ENCODE measurements around the gene SWT1.
"Not testable (repeated sequence)": the region's sequence is repeated elsewhere in the genome, so short reads cannot be mapped to it uniquely, and the experiment has no call there.

The SWT1 gene

GRCh38 chr1:185245466-185245865 lies 88.5 kb downstream of the SWT1 start:
- DNase-seq (ENCODE audit: low read depth in 2 of 2), result no peak

DNA sequence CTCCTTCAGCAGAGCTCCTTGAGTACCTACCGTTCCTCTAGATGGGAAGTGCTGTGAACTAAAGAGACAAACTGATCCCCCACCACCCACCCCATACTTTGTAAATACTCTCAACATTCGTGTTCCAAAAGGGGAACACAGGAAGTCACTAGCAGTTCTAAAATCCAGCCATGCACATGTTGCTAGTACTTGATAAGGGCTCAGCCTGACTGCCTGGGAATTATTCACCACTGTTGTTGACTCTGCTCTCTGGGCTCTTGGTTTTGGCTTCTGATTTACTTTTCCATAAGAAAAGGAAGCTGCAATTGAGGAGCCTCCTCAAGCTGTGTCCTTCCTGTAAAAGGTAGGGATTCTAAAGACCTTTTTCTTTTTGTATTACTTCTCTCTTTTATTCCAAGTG lies 92.6 kb downstream of the SWT1 start:
- DNase-seq (ENCODE audit: low read depth in 2 of 2), result no peak

- no peak for DNase-seq (ENCODE audit: low read depth in 2 of 2)
Measured at GRCh38 chr1:185250063-185250462, 93.1 kb downstream of the SWT1 start.

DNA sequence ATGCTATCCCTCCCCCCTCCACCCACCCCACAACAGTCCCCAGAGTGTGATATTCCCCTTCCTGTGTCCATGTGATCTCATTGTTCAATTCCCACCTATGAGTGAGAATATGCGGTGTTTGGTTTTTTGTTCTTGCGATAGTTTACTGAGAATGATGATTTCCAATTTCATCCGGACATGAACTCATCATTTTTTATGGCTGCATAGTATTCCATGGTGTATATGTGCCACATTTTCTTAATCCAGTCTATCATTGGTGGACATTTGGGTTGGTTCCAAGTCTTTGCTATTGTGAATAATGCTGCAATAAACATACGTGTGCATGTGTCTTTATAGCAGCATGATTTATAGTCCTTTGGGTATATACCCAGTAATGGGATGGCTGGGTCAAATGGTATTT lies 95.0 kb downstream of the SWT1 start:
- DNase-seq (ENCODE audit: low read depth in 2 of 2), result not testable (repeated sequence)

DNA sequence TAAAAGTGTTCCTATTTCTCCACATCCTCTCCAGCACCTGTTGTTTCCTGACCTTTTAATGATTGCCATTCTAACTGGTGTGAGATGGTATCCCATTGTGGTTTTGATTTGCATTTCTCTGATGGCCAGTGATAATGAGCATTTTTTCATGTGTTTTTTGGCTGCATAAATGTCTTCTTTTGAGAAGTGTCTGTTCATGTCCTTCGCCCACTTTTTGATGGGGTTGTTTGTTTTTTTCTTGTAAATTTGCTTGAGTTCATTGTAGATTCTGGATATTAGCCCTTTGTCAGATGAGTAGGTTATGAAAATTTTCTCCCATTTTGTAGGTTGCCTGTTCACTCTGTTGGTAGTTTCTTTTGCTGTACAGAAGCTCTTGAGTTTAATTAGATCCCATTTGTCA lies 95.4 kb downstream of the SWT1 start:
- not testable (repeated sequence) for DNase-seq (ENCODE audit: low read depth in 2 of 2)

DNA sequence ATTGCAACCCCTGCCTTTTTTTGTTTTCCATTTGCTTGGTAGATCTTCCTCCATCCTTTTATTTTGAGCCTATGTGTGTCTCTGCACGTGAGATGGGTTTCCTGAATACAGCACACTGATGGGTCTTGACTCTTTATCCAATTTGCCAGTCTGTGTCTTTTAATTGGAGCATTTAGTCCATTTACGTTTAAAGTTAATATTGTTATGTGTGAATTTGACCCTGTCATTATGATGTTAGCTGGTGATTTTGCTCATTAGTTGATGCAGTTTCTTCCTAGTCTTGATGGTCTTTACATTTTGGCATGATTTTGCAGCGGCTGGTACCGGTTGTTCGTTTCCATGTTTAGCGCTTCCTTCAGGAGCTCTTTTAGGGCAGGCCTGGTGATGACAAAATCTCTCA lies 98.6 kb downstream of the SWT1 start:
- not testable (repeated sequence) for DNase-seq (ENCODE audit: low read depth in 2 of 2)

DNA sequence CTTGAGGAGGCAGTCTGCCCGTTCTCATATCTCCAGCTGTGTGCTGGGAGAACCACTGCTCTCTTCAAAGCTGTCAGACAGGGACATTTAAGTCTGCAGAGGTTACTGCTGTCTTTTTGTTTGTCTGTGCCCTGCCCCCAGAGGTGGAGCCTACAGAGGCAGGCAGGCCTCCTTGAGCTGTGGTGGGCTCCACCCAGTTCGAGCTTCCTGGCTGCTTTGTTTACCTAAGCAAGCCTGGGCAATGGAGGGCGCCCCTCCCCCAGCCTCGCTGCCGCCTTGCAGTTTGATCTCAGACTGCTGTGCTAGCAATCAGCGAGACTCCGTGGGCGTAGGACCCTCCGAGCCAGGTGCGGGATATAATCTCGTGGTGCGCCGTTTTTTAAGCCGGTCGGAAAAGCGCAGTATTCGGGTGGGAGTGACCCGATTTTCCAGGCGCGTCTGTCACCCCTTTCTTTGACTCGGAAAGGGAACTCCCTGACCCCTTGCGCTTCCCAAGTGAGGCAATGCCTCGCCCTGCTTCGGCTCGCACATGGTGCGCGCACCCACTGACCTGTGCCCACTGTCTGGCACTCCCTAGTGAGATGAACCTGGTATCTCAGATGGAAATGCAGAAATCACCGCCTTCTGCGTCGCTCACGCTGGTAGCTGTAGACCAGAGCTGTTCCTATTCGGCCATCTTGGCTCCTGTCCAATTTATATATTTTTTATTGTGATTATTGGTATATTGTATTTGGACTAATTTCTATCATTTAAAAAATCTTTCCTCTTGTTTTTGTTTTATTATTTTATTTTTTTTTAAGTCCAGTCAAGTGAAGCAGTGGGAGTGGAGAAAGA lies 100.4 kb downstream of the SWT1 start:
- not testable (repeated sequence) for DNase-seq (ENCODE audit: low read depth in 2 of 2)

- DNase-seq (ENCODE audit: low read depth in 2 of 2), result no peak
Measured at GRCh38 chr1:185257950-185258208, 100.9 kb downstream of the SWT1 start.

DNA sequence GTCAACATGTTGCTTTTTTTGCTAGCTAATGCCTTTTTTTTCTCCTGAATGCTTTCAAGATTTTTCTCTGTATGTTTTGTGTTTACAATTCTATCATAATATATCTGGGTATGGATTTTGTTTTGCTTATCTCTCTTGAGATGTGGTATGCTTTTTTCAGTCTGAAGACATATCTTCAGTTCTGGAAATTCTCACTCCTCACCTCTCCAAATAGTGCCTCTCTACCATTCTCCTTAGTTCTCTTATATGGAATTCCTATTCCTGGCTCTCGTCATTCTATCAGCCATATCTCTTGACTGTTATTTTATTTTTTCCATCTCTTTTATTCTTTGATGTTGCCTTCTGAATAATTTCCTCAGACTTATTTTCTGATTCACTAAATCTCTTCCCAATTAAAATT lies 101.7 kb downstream of the SWT1 start:
- DNase-seq (ENCODE audit: low read depth in 2 of 2), result no peak

DNA sequence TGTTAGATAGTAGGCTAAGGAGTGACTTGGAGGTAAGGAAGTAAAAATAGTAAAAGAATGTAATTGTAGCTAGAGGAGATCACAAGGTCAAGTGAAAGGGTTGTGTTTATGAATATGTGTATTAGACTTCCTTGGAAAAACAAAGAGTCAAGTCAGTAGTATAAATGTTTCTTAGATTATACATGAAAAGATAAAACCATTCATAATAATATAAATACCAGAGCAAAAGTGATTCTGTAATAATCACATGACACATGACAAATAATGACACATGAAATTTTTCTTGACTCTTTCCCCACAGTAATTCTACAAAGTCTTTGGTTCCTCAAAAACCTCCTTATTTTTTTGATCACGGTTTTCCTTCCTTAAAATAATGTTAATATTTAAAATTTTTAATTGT lies 103.6 kb downstream of the SWT1 start:
- no peak for DNase-seq (ENCODE audit: low read depth in 2 of 2)

DNA sequence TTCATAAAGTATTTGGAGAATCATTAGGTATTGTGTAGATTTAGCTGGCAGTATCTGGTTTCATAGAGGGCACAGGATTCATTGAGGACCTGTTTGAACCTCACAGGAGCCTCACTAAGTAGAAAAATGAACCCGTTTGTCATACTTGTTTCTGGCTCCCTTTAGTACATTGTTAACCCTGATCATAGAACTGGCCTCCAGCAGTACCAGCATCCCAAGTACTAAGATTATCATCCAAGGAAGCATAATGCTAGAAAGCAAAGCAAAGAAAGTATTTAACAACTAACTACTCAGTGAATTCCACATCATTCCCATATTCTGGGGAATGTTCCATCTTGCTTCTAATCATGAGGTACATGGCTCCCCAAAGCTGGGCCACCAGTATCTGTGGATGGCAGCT lies 105.2 kb downstream of the SWT1 start:
- DNase-seq (ENCODE audit: low read depth in 2 of 2), result no peak

DNA sequence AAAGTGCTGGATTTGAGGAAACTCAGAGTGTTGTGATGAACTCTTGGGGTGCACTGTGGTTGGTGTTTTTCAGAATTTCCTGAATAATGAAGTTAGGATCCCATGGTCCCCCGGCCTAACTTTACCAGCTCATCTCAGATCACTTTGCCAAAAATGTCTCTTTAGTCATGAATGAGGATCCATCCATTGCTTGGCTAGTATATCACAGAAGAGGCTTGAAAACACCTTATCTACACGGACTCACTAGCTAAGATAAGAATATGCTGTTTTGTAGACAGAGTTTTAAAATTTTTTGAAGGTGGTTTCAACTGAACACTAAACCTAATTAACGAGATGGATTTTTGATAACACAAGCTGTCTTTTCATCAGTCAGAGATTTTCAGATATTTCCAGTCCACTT lies 106.3 kb downstream of the SWT1 start:
- no peak for DNase-seq (ENCODE audit: low read depth in 2 of 2)

GRCh38 chr1:185263780-185264179 lies 106.8 kb downstream of the SWT1 start:
- DNase-seq (ENCODE audit: low read depth in 2 of 2), result no peak

- DNase-seq (ENCODE audit: low read depth in 2 of 2), result no peak
Measured at GRCh38 chr1:185265314-185265713, 108.3 kb downstream of the SWT1 start.

DNA sequence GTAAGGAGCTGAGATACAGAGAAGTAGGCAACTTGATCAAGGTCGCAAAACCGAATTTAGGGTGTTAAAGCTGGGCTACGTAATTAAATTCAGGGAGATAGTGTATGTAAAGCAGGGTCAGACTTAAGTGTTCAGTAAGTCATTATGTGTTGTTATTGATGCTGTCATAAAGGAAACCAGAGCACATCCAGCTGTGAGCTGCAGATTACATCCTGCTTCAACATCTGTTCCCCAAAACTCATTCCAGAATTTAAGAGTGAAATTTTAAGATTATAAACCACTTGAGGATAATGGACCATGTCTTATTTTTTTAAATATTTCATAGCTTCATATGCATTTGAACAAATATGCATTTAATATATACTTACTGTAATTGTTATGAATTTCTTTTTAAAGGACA lies 110.3 kb downstream of the SWT1 start:
- DNase-seq (ENCODE audit: low read depth in 2 of 2), result no peak

- no peak for DNase-seq (ENCODE audit: low read depth in 2 of 2)
Measured at GRCh38 chr1:185267701-185268100, 110.7 kb downstream of the SWT1 start.

DNA sequence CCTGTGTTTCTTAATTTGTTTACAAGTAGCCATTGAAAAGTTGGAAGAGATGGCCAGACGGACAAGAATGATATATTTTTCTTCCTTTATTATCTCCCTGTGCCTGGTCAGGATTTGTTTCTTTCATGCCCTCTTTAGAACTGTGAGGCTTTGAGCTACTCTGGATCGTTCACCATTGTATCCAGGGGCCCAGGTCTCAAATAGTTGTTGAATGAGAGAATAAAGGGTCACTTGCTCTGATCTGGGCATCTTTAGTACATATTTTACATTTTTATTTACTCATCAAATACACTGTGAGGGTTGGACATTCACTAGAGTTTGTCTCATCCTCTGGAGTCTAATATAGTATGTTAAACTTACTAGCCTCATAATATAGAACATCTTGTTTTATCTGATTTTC lies 111.4 kb downstream of the SWT1 start:
- no peak for DNase-seq (ENCODE audit: low read depth in 2 of 2)

DNA sequence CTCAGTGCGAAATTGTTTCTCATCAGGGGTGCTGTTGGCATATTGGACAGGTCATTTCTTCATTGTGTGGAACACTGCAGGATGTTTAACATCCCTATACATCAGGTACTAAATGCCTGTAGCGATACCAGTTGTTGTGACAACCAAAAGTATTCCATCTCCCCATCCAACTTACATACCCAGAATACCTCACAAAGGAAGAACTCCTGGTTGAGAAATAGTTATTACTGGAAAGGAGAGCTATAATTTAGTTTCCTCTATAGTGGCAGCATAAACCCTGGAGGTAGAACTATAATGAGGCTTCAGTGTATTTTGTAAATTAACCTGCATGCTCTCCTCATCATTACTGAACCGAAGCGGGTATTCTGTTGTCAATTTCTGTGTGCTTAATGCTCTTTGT lies 115.0 kb downstream of the SWT1 start:
- no peak for DNase-seq (ENCODE audit: low read depth in 2 of 2)

- no peak for DNase-seq (ENCODE audit: low read depth in 2 of 2)
Measured at GRCh38 chr1:185279571-185279970, 122.6 kb downstream of the SWT1 start.

DNA sequence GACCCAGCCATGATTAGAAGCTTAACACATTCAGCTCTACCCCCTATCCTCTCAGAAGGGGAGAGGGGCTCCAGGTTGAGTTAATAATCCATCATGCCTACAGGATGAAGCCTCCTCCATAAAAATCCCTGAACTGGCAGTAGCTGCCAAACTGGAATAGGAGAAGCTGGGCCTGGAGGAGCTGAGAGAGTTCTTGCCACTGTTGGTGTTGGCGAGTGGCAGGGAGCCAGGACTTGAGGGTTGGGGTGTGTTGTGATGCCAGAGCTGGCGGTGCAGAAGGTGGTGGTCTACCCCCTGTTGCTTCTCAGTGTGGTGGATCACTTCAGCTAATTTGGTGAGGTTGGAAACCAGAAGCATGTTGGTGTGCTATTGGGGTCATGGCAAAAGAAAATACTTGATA lies 123.6 kb downstream of the SWT1 start:
- no peak for DNase-seq (ENCODE audit: low read depth in 2 of 2)

DNA sequence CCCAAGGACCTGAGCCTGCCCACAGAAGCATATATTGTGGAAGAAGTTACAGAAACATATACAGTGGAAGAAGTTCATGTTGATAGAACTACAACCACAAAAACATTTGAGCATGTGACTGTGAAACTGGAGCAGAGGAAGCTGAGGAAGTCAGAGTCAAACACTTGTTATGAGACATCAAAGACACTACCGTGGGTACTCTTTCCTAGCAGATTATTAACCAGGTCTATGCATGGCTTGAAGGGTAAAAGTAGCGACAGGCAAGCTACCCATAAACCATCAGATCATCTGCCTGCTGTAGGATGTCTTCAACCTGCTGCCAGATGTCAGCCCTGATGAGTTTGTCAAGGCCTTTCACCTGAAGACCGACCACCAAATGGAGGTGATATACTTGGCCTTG lies 124.3 kb downstream of the SWT1 start:
- DNase-seq (ENCODE audit: low read depth in 2 of 2), result no peak

DNA sequence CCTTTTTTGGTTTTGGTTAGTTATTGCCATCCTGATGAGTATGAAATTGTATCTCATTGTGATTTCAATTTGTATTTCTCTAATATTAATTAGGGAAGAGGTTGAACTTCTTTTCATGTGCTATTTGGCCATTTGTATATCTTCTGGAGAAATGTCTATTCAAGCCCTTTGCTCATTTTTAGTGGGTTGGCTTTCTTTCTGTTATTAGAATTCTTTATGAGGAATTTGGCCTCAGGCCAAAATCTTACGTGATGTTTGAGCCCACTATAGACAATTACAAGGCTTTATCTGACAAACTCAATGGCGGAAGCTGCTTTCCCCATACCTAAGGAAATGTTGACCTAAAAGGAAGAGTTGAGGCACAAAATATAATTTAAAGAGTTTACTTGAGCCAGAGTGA lies 127.1 kb downstream of the SWT1 start:
- DNase-seq (ENCODE audit: low read depth in 2 of 2), result no peak

DNA sequence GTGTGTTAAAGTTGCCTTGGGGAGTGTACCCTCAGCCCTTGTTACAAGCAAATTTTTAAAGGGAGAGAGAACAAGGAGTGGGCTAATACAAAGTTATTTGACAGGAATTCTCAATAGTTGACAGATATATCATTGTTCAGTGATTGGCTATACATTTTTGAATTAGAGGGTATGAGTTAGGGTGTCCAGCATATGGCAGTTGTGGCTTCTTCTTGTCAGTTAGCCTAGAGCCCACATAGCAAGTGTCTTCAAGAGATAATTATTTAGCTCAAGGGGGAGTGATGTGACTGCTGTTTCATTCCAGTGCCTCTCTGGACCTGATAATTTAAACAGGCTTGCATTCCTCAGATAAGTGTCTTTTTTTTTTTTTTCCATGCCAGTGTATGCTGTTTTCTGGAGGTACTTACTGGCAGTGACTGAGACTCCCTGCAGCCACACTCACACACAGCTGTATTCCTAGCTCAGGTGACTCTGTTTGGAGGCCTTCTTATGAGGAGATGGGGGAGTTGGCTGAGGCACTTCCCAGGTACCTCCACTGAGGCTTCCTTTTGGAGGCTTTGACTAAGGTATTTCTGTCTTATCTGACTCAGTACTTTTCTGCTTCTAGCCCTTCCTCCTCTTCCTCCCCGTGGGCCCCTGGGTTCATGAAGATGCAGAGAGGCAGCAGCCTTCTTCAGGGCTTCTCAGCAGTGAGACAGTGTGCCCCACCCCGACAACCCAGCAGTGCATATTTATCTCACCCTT lies 127.7 kb downstream of the SWT1 start:
- no peak for DNase-seq (ENCODE audit: low read depth in 2 of 2)

DNA sequence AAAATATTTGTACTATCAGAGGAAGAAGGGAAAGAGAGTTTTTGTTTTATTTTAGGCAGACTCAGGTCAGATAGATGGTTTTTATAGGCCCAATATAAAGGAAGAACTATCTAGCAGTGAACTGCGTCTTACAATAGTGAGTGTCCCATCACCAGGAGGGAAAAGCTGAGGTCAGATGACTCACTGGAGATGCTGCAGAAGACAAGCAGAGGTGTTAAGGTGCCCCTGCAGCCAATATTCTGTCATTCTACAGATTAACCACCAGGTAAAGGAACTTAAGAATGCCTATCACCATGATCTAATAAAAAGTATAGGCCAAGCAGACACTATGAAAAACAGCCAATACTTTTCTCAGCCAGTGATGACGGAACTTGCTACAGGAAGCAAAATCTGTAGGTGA lies 130.5 kb downstream of the SWT1 start:
- DNase-seq (ENCODE audit: low read depth in 2 of 2), result no peak
